GM15510 (cell line): ENCODE data around the gene TAX1BP3.
A peak's percentile ranks its signal among the peaks of the same experiment; 100 is the strongest.

Experiments
- POLR2A ChIP-seq: IDR thresholded peaks from 3 replicates; pipeline ENCODE4 v1.6.1; 2011; ENCODE audit warnings: borderline replicate concordance; ENCODE audit not compliant: insufficient read length; ENCODE audit errors: extremely low read depth

The TAX1BP3 gene

GRCh38 chr17:3668279-3669084, at the start of gene TAX1BP3, which contains the start of gene EMC6:
TSS of gene TAX1BP3 (minus strand) at chr17:3668578. CDS start at chr17:3668526, 52 bp downstream.
TSS of gene EMC6 (plus strand) at chr17:3668812. CDS start at chr17:3669147, 335 bp downstream.
- peak; percentile 93 for TF ChIP-seq POLR2A

- TF ChIP-seq POLR2A: no peak
Measured at GRCh38 chr17:3715296-3715695, 46.9 kb upstream of the TAX1BP3 start.

- TF ChIP-seq POLR2A: no peak
Measured at GRCh38 chr17:3712811-3713463, 44.6 kb upstream of the TAX1BP3 start.

- no peak for TF ChIP-seq POLR2A
Measured at GRCh38 chr17:3710951-3711383, 42.6 kb upstream of the TAX1BP3 start.

- no peak for TF ChIP-seq POLR2A
Measured at GRCh38 chr17:3708366-3708765, 40.0 kb upstream of the TAX1BP3 start.

GRCh38 chr17:3704931-3705717, 36.7 kb upstream of the TAX1BP3 start:
- no peak for TF ChIP-seq POLR2A

GRCh38 chr17:3699951-3700350, 31.6 kb upstream of the TAX1BP3 start:
- no peak for TF ChIP-seq POLR2A

GRCh38 chr17:3698139-3698538, 29.8 kb upstream of the TAX1BP3 start:
- no peak for TF ChIP-seq POLR2A

- TF ChIP-seq POLR2A: no peak
Measured at GRCh38 chr17:3697103-3697476, 28.7 kb upstream of the TAX1BP3 start.

- TF ChIP-seq POLR2A: peak; percentile 55
Measured at GRCh38 chr17:3695723-3696411, 27.5 kb upstream of the TAX1BP3 start, which contains the start of gene P2RX5. TSS of gene P2RX5 (minus strand) at chr17:3696155. CDS start at chr17:3696005, 150 bp downstream.

GRCh38 chr17:3695129-3695722, 26.8 kb upstream of the TAX1BP3 start:
- no peak for TF ChIP-seq POLR2A

GRCh38 chr17:3693829-3694231, 25.5 kb upstream of the TAX1BP3 start:
- TF ChIP-seq POLR2A: no peak

GRCh38 chr17:3693141-3693540, 24.8 kb upstream of the TAX1BP3 start:
- TF ChIP-seq POLR2A: no peak

- no peak for TF ChIP-seq POLR2A
Measured at GRCh38 chr17:3692346-3692745, 24.0 kb upstream of the TAX1BP3 start.
